Measurements from ENCODE around the gene FSTL5.
A peak's percentile ranks its signal among the peaks of the same experiment; 100 is the strongest.
"Not testable (repeated sequence)": the region's sequence is repeated elsewhere in the genome, so short reads cannot be mapped to it uniquely, and the experiment has no call there.

FSTL5 gene

GRCh38 chr4:162163892-162164759, at the start of gene FSTL5:
Gene FSTL5 (minus strand): TSS chr4:162164000. CDS start chr4:162111396, 52,604 bp downstream.
- no peaks in the 10 kb centered on the region for H3K4me1 Mint-ChIP-seq
- H3K36me3 Mint-ChIP-seq: no peaks in the 10 kb centered on the region
- H3K9me3 Mint-ChIP-seq: no peaks in the 10 kb centered on the region
- no peaks in the 10 kb centered on the region for H3K27me3 Mint-ChIP-seq
- ATAC-seq (ENCODE audit: low read depth): peak; percentile 31
- H3K4me3 Mint-ChIP-seq: peak within 1 kb of the TSS; percentile 5
- H3K27ac Mint-ChIP-seq: no peak within 1 kb of the TSS
- DNase-seq (ENCODE audit: low spot score in 2 of 2): no peak

- no peak overlapping the region for H3K27ac Mint-ChIP-seq
- ATAC-seq (ENCODE audit: low read depth): no peak
- no peak for DNase-seq (ENCODE audit: low spot score in 2 of 2)
- no peak overlapping the region for H3K4me3 Mint-ChIP-seq
- H3K36me3 Mint-ChIP-seq: no peaks in the 10 kb centered on the region
- no peaks in the 10 kb centered on the region for H3K4me1 Mint-ChIP-seq
- peaks cover 7% of the 10 kb centered on the region for H3K9me3 Mint-ChIP-seq
- H3K27me3 Mint-ChIP-seq: no peaks in the 10 kb centered on the region
Observed at GRCh38 chr4:162209706-162210105, 45.9 kb upstream of the FSTL5 start.

GRCh38 chr4:162203478-162203877, 39.7 kb upstream of the FSTL5 start:
- not testable (repeated sequence) for H3K36me3 Mint-ChIP-seq; ATAC-seq (ENCODE audit: low read depth); H3K9me3 Mint-ChIP-seq; H3K27me3 Mint-ChIP-seq; H3K4me3 Mint-ChIP-seq; H3K27ac Mint-ChIP-seq; H3K4me1 Mint-ChIP-seq; DNase-seq (ENCODE audit: low spot score in 2 of 2)

GRCh38 chr4:162201673-162202072, 37.9 kb upstream of the FSTL5 start:
- Mint-ChIP-seq H3K4me3 (no peak overlapping the region), H3K27ac (no peak overlapping the region), H3K36me3 (no peaks in the 10 kb centered on the region), H3K9me3 (peaks cover 1% of the 10 kb centered on the region), H3K4me1 (no peaks in the 10 kb centered on the region), H3K27me3 (no peaks in the 10 kb centered on the region)
- ATAC-seq (ENCODE audit: low read depth) (no peak), DNase-seq (ENCODE audit: low spot score in 2 of 2) (no peak)

GRCh38 chr4:162170509-162170908, 6.7 kb upstream of the FSTL5 start:
- ATAC-seq (ENCODE audit: low read depth) (no peak), DNase-seq (ENCODE audit: low spot score in 2 of 2) (no peak)
- Mint-ChIP-seq H3K36me3 (no peaks in the 10 kb centered on the region), H3K4me3 (no peak overlapping the region), H3K27ac (no peak overlapping the region), H3K27me3 (no peaks in the 10 kb centered on the region), H3K4me1 (no peaks in the 10 kb centered on the region), H3K9me3 (no peaks in the 10 kb centered on the region)

- ATAC-seq (ENCODE audit: low read depth) (no peak), DNase-seq (ENCODE audit: low spot score in 2 of 2) (no peak)
- Mint-ChIP-seq H3K4me1 (no peaks in the 10 kb centered on the region), H3K9me3 (no peaks in the 10 kb centered on the region), H3K36me3 (no peaks in the 10 kb centered on the region), H3K27me3 (no peaks in the 10 kb centered on the region), H3K27ac (no peak overlapping the region), H3K4me3 (no peak overlapping the region)
Observed at GRCh38 chr4:162164906-162165510, 1.2 kb upstream of the FSTL5 start.

GRCh38 chr4:162162672-162163071, 1.1 kb downstream of the FSTL5 start:
- no peaks in the 10 kb centered on the region for H3K9me3 Mint-ChIP-seq
- no peaks in the 10 kb centered on the region for H3K27me3 Mint-ChIP-seq
- no peak overlapping the region for H3K27ac Mint-ChIP-seq
- DNase-seq (ENCODE audit: low spot score in 2 of 2) (no peak), ATAC-seq (ENCODE audit: low read depth) (no peak)
- no peaks in the 10 kb centered on the region for H3K4me1 Mint-ChIP-seq
- no peaks in the 10 kb centered on the region for H3K36me3 Mint-ChIP-seq
- H3K4me3 Mint-ChIP-seq: no peak overlapping the region

GRCh38 chr4:162157241-162157640, 6.6 kb downstream of the FSTL5 start:
- Mint-ChIP-seq H3K4me1 (no peaks in the 10 kb centered on the region), H3K27me3 (no peaks in the 10 kb centered on the region), H3K36me3 (no peaks in the 10 kb centered on the region), H3K9me3 (no peaks in the 10 kb centered on the region), H3K27ac (no peak overlapping the region), H3K4me3 (no peak overlapping the region)
- DNase-seq (ENCODE audit: low spot score in 2 of 2): no peak
- no peak for ATAC-seq (ENCODE audit: low read depth)

GRCh38 chr4:162154862-162155540, 8.8 kb downstream of the FSTL5 start:
- Mint-ChIP-seq H3K36me3 (no peaks in the 10 kb centered on the region), H3K9me3 (no peaks in the 10 kb centered on the region), H3K4me3 (no peak overlapping the region), H3K27me3 (no peaks in the 10 kb centered on the region), H3K27ac (no peak overlapping the region), H3K4me1 (no peaks in the 10 kb centered on the region)
- DNase-seq (ENCODE audit: low spot score in 2 of 2): no peak
- ATAC-seq (ENCODE audit: low read depth): no peak

GRCh38 chr4:162151850-162152249, 11.9 kb downstream of the FSTL5 start:
- no peaks in the 10 kb centered on the region for H3K36me3 Mint-ChIP-seq
- no peaks in the 10 kb centered on the region for H3K9me3 Mint-ChIP-seq
- no peak overlapping the region for H3K4me3 Mint-ChIP-seq
- no peaks in the 10 kb centered on the region for H3K27me3 Mint-ChIP-seq
- ATAC-seq (ENCODE audit: low read depth): no peak
- no peak for DNase-seq (ENCODE audit: low spot score in 2 of 2)
- H3K4me1 Mint-ChIP-seq: no peaks in the 10 kb centered on the region
- no peak overlapping the region for H3K27ac Mint-ChIP-seq

- no peaks in the 10 kb centered on the region for H3K27me3 Mint-ChIP-seq
- no peak for ATAC-seq (ENCODE audit: low read depth)
Observed at GRCh38 chr4:162151386-162151785, 12.4 kb downstream of the FSTL5 start.

GRCh38 chr4:162149644-162150043, 14.2 kb downstream of the FSTL5 start:
- Mint-ChIP-seq H3K27me3 (no peaks in the 10 kb centered on the region), H3K4me3 (no peak overlapping the region), H3K9me3 (no peaks in the 10 kb centered on the region), H3K36me3 (no peaks in the 10 kb centered on the region), H3K27ac (no peak overlapping the region), H3K4me1 (no peaks in the 10 kb centered on the region)
- ATAC-seq (ENCODE audit: low read depth) (no peak), DNase-seq (ENCODE audit: low spot score in 2 of 2) (no peak)

More at GRCh38 chr4:162151386-162151785, 12.4 kb downstream of the FSTL5 start:
- Mint-ChIP-seq H3K9me3 (no peaks in the 10 kb centered on the region), H3K36me3 (no peaks in the 10 kb centered on the region), H3K4me1 (no peaks in the 10 kb centered on the region), H3K27ac (no peak overlapping the region), H3K4me3 (no peak overlapping the region)
- DNase-seq (ENCODE audit: low spot score in 2 of 2): no peak

GRCh38 chr4:162140051-162140683, 23.6 kb downstream of the FSTL5 start:
- H3K27me3 Mint-ChIP-seq: no peaks in the 10 kb centered on the region
- peaks cover 5% of the 10 kb centered on the region for H3K9me3 Mint-ChIP-seq
- no peaks in the 10 kb centered on the region for H3K36me3 Mint-ChIP-seq
- H3K27ac Mint-ChIP-seq: no peak overlapping the region
- no peak for DNase-seq (ENCODE audit: low spot score in 2 of 2)
- no peak overlapping the region for H3K4me3 Mint-ChIP-seq
- H3K4me1 Mint-ChIP-seq: no peaks in the 10 kb centered on the region
- no peak for ATAC-seq (ENCODE audit: low read depth)

- H3K27me3 Mint-ChIP-seq: no peaks in the 10 kb centered on the region
- no peaks in the 10 kb centered on the region for H3K4me1 Mint-ChIP-seq
- H3K4me3 Mint-ChIP-seq: no peak overlapping the region
- no peak overlapping the region for H3K27ac Mint-ChIP-seq
- no peak for DNase-seq (ENCODE audit: low spot score in 2 of 2)
- H3K9me3 Mint-ChIP-seq: peaks cover 5% of the 10 kb centered on the region
- H3K36me3 Mint-ChIP-seq: no peaks in the 10 kb centered on the region
- ATAC-seq (ENCODE audit: low read depth): no peak
Observed at GRCh38 chr4:162139412-162139811, 24.4 kb downstream of the FSTL5 start.
